Measurements from ENCODE around the gene STXBP3. TPM values are rescaled to one million over a fixed set of nuclear protein-coding genes. Genes with fewer than 3 reads are reported as not detected.

STXBP3 gene
- total RNA-seq, 3 donors from 2014 or later = 50.8 to 71.4 (median 66.1) TPM

- H3K4me1 ChIP-seq (ENCODE audit: low read depth) = peaks cover 8% of the 10 kb centered on the region
- H3K9me3 ChIP-seq = no peaks in the 10 kb centered on the region
- H3K4me3 ChIP-seq = no peak overlapping the region
- intact Hi-C loops (cut with DNase I, micrococcal nuclease) = no loop called here
- no peaks in the 10 kb centered on the region for H3K36me3 ChIP-seq (ENCODE audit: low read depth)
- no peak for ATAC-seq
- no peak for TF ChIP-seq CTCF (IDR thresholded peaks at IDR 0.05)
- no peak for DNase-seq
Observed at GRCh38 chr1:108813326-108813725, 66.9 kb downstream of the STXBP3 start.

GRCh38 chr1:108814343-108815125 is 68.1 kb downstream of the STXBP3 start:
- H3K9me3 ChIP-seq = no peaks in the 10 kb centered on the region
- no peak overlapping the region for H3K4me3 ChIP-seq
- H3K36me3 ChIP-seq (ENCODE audit: low read depth) = no peaks in the 10 kb centered on the region
- no peak for ATAC-seq
- H3K4me1 ChIP-seq (ENCODE audit: low read depth) = peaks cover 8% of the 10 kb centered on the region
- intact Hi-C loops (cut with DNase I, micrococcal nuclease) = no loop called here
- no peak for DNase-seq
- no peak for TF ChIP-seq CTCF (IDR thresholded peaks at IDR 0.05)

DNA sequence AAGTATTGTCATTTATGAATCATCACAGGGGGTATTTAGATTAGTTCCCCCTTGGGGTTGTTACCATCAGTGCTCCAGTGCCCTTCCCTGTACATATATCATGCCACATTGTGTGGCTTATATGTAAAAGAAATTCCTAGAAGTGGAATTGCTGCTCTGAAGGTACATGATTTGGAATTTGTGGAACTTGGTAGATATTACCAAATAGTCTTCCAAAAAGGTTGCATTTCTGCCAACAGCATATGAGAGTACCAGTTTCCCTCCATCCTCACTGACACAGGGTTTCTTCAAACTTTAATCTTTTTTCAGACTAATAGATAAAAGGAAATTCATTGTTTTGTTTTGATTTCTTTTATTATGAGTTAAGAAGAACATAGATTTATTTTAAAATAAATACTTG is 69.1 kb downstream of the STXBP3 start:
- TF ChIP-seq CTCF (IDR thresholded peaks at IDR 0.05) = no peak
- DNase-seq (no peak), ATAC-seq (no peak)
- no peaks in the 10 kb centered on the region for H3K36me3 ChIP-seq (ENCODE audit: low read depth)
- H3K4me3 ChIP-seq = no peak overlapping the region
- H3K4me1 ChIP-seq (ENCODE audit: low read depth) = peaks cover 8% of the 10 kb centered on the region
- intact Hi-C loops (cut with DNase I, micrococcal nuclease) = no loop called here
- no peaks in the 10 kb centered on the region for H3K9me3 ChIP-seq

GRCh38 chr1:108816049-108816893 is 69.8 kb downstream of the STXBP3 start:
- DNase-seq (peak; percentile 54 to 63 (median 62)), ATAC-seq (peak; percentile 85)
- no peaks in the 10 kb centered on the region for H3K36me3 ChIP-seq (ENCODE audit: low read depth)
- intact Hi-C loops (cut with DNase I, micrococcal nuclease) = no loop called here
- peaks cover 8% of the 10 kb centered on the region for H3K4me1 ChIP-seq (ENCODE audit: low read depth)
- H3K4me3 ChIP-seq = no peak overlapping the region
- no peaks in the 10 kb centered on the region for H3K9me3 ChIP-seq
- no peak for TF ChIP-seq CTCF (IDR thresholded peaks at IDR 0.05)

DNA sequence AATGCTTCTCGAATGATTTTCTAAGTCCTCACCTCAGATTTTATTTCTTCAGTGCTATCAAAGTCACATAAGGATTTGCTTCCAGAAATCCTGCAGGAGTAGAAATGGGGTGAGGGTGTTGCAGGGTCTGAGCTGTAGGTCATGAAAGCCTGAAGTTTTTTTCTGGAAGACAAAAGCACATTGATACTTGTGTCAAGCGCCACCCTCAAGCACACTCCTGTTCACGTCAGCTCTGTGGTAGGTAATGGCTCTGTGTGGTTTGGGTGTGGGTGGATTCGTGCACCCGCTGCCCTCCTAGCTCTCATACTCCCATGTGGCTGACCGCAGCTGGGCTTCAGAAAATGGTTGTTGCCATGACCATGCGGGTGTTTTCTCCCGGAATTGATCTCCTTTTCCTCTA is 70.5 kb downstream of the STXBP3 start:
- ATAC-seq = peak; percentile 89
- no peak for TF ChIP-seq CTCF (IDR thresholded peaks at IDR 0.05)
- intact Hi-C loops (cut with DNase I, micrococcal nuclease) = no loop called here
- peak in 2 of 3 donors; percentile 25 to 37 for DNase-seq
- no peaks in the 10 kb centered on the region for H3K36me3 ChIP-seq (ENCODE audit: low read depth)
- H3K4me1 ChIP-seq (ENCODE audit: low read depth) = peaks cover 8% of the 10 kb centered on the region
- no peaks in the 10 kb centered on the region for H3K9me3 ChIP-seq
- no peak overlapping the region for H3K4me3 ChIP-seq

All from mucosa of descending colon (tissue), 3 donors.